Pulmonary artery endothelial cell (primary cell): Measurements from ENCODE around the gene SH2D1A. TPM values are rescaled to one million over a fixed set of nuclear protein-coding genes. Genes with fewer than 3 reads are reported as not detected.
"Not testable (repeated sequence)": the region's sequence is repeated elsewhere in the genome, so short reads cannot be mapped to it uniquely, and the experiment has no call there.

Source experiments
- DNase-seq: peaks from one replicate; pipeline ENCODE4 v3.0.0-alpha.2; 2011; ENCODE audit warnings: low read depth, low spot score
- total RNA-seq: library from RNA; depleted of rRNA; stranded (reverse); fragments of >200 nt; gene quantifications from 2 replicates; pipeline ENCODE4 v1.2.3, GENCODE V29; 2014

SH2D1A gene
- total RNA-seq, 1 donor from 2014 or later = not detected

DNA sequence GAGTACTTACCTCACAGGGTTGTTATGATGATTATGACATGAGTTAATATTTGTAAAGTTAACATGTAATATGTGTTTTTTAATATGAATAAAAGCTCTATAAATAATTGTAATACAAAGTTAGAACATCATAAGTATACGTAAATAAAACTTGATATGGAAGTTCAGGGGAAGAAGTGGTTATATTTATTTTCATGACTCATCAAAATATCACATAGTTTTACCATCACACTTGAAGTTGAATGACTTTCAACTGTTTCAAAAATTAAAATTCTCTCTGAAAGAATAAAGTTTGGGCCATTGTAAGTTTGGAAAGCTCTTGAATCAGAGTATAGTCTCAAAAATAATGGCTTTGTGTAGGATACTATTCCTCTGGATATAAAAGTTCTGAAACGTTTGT is 8.3 kb downstream of the SH2D1A start:
- no peak for DNase-seq

DNA sequence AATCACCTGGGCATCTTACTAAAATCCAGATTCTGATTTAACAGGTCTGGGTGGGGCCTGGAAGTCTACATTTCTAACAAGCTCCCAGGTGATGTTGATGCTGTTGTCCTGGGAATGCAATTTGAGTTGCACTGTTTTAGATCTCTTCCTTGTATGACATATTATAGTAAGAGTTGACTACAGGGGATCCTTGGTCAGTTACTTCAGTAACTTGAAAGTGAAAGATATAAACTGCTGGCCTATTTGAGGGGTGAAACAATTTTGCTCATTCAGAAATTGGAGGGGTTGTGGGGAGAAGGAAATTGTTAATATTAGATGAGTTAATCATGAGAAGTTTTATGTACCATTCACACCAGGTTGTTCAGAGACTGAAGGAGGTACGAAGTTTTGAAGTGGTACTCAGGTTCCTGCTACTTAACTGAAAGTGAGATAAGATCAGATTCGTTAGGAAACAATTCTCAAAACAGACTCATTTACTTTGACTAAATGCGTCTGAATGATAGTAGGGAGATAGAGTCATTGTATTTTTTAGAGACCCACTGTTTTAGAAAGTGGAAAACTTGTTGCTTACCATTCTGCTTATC is 12.5 kb downstream of the SH2D1A start:
- no peak for DNase-seq

DNA sequence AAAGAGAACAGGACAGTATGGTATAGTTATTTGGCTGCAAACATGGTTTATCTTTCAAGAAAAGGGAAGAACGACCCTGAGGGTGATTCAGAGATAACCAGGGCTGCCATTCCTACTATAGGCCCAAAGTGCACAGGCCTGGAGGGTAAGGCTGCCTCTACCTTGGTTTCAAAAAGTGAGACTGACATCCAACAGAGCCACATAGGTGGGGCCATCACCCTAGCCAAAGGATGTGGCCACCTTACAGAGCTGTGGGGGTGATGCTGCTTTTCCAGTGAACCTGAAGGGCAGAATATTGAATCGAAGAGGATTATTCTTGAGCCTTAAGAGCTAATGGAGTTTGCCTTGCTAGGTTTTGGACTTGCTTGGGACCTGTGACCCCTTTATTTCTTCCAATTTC is 15.7 kb downstream of the SH2D1A start:
- no peak for DNase-seq

DNA sequence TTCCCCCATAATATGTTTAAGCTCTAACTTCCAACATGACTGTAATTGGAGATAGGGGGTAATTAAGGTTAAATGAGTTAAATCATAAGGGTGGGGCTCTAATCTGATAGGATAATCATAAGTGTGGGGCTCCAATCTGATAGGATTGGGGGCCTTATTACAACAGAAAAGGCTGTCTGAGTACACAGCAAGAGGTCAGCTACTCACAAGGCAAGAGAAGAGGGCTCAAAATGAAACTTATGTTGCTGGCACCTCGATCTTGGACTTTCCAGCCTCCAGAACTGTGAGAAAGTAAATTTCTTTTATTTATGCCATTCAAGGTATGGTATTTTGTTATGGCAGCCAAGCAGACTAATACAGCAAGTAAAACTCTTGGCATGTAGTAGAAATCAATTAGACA is 16.4 kb downstream of the SH2D1A start:
- no peak for DNase-seq

DNA sequence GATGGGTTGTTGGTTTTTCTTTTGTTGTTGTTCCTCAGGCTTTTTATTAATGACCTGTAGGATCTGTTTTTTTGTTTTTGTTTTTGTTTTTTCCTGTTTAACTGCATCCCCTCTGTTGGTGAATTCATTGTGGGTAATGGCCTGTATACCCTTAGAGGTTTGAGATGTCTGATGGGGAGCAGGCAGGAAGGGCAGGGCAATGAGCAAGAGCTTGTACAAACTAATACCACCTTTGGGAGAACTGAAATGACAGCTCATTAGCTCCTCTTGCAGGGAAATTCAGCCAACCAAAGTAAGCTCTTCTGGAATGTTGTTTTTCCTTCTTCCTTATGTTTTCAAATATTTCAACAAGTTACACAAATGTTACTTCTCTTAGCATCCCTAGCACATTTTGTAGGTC is 23.4 kb downstream of the SH2D1A start:
- DNase-seq = no peak

DNA sequence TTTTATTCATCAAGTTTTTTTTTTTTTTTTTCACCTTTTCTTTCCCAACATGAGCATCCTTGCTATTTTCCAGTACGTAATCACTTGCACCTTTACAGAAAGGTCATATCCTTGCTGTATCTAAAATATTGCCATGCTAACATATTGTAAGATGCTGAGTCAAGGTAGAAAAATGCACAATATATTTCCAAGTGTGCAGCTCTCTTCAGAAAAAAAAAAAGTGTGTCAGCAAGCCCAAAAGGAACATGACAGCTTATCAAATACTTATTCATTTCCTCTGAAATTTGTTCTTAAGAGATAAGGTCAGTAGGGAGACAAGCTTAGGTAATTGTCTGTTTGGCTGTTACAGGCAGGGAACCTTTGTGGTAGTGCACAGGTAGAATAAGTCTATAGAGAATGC is 27.0 kb downstream of the SH2D1A start:
- no peak for DNase-seq

DNA sequence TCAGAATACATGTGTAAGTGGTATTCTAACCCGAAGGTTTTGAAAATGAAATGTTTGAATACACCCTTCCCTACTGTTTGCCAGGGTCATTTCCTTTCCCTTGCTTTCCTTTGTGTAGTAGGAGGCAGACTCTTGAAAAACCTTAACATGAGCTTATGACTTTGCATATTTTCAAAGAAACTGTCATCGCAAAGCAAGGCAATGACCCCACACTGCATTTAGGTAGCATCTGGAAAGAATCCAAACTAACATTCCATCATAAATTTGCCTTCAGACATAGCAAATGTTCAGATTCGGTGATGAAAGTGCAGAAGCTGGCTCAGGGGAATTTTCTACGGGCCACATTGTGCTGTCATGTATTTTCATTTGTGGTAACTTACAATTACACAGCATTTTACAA is 32.3 kb downstream of the SH2D1A start:
- DNase-seq = no peak

DNA sequence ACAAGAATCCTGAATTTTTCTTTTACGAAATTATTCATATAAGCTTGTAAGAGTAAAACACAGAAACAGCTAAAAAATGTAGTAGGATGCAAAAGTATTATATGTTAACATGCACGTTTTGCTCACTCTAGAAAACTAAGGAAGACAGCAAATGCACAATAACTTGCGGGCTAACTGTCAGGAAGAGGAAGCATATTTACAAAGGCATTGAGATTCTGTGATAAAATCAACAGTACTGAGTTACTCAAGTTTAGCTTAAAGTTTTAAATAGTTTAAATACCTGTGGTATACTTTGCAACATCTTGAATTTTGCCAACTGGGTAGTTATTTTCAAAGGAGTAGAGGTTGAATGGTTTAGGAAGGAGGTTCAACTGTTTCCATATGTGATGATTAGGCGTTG is 37.0 kb downstream of the SH2D1A start:
- no peak for DNase-seq

DNA sequence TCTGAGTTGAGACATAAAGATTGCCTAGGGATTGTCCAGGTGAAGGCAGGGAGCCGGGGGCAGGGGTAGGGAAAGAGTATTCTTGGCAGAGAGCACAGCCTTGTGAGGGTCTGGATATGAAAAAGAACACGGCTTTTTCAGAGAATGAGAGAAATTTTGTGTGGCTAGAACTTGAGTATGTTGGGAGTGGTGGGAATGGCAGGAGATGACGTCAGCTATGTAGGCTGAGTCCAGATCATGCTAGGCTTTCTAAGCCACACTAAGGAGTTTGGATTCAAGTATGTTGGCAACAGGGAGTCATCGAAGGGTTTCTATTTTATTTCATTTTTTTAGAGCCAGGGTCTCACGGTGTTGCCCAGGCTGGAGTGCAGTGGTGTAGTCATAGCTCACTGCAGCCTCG is 40.0 kb downstream of the SH2D1A start:
- no peak for DNase-seq

DNA sequence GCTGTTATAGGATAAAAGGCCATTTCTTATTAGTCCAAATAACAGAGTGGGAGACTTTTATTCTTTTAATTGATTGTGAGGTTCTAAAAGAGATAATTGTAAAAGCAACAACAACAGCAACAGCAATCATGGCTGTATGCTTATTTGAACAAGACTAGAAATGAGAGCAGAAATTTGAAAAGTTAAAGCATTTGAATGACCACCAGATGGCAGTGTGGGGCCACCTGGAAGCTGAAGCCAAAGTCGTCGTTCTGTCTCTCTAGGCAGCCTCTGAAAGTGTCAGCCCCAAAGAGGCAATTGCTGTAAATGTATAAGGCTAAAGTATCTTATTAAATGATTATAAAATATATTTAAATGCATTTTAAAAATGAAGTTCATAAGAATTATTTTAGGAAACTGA is 42.2 kb downstream of the SH2D1A start:
- peak; percentile 7 for DNase-seq

DNA sequence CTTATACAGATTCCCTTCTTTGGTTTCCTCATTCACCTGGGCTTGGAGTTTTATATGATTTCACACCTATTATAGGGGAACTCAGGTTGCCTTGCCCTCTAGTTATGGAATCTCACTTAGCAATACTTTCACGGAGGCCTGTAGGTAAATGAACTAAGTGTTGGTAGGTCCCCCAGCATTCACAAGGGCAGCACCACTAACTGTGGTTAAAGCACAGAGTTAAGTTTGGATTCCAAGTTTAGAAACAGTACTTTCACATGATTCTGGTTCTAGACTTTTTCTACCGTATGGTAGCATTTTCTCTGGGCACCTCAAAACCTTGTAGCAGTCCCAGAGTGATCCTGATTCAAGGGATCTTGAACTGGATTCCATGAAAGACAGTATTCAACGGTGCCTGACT is 46.4 kb downstream of the SH2D1A start:
- no peak for DNase-seq

DNA sequence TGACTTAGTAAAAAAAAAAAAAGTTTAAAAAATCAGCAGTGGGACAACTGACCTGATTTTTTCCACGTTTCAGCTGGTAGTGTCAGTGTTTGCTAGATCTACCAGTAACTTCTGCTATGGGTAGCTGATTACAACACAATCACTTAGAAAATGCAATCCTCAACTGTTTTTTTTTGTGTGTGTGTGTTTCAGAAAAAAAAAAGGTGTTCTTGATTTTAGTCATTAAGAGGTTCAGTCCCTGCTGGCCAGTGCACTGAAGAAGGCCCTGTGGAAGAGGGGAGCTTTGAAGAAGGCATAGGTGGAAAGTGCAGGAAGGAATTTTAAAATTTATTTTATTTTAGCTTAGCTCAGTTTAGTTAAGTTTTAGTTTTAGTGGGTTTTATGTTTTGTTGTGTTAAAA is 46.9 kb downstream of the SH2D1A start:
- no peak for DNase-seq

DNA sequence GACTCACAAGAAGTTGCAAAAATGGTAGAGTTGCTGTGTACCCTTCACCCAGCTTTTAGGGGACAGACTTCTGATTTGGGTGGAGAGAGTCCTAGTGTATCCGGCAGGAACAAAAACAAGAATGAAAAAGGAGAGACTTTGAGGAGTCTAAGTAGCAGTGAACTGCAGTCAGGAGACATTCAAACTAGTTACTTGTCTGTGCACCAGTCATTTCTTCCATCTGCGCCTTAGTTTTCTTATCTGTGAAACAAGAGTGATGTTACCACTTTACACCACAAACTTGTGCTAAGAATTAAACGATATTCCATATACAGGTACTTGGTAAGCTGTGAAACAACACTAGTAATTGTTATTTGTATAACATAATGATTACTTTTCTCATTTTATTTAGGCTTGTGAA is 47.3 kb downstream of the SH2D1A start:
- no peak for DNase-seq

DNA sequence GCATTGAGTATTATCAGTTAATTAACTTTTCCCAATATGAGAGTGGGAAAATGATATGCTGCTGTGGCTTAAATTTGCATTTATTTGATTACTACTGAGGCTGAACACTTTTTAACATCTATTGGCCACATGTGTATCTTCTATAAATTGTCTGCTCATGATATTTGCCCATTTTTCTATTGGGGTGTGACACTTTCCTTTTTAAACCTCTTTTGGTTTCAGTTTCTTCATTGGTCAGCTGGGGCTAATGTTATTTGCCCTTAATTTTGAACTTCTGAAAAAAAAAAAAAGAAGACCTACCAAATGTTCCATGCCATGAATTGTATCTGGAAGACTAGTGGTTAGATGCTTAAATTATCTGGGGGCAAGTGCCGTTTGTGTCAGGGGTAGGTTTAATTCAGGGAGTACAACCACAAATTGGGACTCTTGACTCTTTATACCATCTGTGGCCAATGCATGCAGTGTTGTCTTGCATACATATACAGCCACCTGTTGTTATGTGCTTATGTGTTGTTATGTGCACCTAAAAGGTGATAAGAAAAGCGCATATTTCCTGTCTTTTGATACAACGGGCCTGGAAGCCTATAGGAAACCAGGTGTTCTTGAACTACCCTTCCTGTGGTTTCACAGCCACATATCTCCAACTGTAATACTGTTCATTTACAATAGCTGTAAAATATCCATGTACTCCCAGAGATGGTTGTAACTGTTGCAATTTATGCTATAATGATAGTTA is 49.0 kb downstream of the SH2D1A start:
- DNase-seq = no peak

DNA sequence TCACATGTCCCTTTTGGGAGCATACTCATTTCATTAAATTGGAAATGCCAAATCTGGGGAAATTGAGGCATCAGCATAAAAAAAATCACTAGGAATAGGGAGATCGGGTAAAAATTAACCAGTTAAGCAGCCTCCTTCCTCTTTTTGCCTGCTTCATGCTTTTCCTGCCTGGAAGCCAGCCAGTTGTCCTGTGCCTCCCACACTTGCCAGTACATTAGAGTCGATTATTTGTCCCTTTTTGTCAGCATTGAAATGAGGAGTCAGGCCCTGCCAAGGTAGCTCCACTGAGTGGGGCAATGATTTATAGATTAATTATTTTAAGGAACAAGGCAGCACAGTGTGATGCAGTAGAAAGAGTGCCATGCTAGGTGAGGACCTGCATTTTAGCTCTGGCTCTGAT is 55.3 kb downstream of the SH2D1A start:
- no peak for DNase-seq

DNA sequence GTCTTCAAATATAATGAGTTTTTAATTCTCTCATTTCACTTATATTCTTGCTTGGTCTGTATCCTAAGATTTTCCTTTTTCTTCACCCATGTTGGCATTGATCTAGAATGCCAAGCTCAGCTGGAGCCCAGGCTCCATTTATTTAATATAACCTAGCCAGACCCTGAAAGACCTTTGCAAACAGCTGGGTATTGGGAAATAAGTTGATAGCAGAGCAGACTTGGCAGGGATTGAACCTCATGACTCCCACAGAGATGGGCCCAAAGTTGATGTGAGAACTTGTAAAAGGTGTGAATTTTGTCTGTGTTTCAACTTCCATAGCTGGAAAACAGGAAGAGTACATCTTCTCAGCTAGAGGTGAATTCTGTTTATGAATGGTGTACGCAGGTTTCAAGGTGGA is 59.5 kb downstream of the SH2D1A start:
- DNase-seq = no peak

DNA sequence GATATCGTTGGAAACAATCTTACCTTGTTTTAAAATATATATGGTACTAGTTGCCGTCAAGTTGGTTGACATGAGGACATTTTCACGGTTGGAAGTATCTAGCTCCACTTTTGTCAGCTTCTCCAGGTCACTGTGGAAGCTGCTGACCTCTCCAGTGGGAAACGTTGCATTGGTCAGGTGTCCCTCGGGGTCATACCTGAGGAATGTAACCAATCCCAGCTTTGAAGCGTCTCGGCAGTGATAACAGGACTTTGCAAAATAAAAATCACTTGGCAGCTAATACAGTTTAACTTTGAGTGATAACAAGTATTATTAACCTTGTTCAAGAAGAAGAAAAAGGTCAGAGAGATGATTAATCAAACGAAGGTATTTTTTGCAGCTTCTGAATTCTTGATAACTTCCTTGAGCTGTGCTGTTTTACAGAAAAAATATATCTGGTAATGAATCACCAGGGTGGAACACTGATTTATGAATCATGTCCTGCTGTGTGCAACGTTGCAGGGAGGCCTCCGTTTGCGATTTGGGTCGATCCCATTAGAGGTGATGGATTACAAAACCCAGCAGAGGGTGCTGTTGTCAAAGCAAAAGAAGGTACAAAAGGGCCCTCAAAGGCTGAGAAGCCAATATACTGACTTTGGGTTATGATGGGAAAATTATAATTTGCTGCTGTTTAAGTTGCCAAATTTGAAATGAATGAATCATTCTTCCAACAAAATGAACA is 60.1 kb downstream of the SH2D1A start:
- DNase-seq = peak; percentile 39

DNA sequence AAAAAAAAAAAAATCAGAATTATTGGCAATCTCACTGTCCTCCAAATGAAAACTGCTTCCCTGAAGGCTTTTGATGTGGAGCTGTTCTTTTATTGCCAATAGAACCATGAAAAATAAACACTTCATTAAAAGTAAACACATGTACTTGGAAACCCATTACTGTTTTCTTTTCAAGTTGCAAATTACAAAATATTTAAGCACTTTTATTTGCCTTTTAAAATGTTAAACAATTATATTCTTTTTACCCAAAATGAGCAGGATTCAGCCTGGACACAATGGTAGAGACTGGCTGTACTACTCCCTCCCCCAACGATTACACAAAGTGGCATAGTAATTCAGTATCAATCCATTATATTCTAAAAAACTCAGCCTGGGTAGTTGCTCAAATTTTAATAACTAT is 60.9 kb downstream of the SH2D1A start:
- DNase-seq = no peak

DNA sequence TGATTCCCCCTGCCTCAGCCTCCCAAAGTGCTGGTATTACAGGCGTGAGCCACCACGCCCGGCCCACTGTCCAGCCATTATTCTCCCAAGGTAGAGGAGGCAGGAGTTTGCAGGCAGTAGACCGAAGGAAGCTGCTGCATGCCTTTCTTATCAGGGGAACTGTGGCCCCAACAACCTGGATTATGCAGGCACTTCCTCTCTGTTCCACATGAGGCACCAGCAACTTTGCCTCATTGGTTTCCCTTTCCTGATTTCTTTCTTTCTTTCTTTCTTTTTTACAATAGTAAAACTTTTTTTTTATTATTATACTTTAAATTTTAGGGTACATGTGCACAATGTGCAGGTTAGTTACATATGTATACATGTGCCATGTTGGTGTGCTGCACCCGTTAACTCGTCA is 62.0 kb downstream of the SH2D1A start:
- not testable (repeated sequence) for DNase-seq

DNA sequence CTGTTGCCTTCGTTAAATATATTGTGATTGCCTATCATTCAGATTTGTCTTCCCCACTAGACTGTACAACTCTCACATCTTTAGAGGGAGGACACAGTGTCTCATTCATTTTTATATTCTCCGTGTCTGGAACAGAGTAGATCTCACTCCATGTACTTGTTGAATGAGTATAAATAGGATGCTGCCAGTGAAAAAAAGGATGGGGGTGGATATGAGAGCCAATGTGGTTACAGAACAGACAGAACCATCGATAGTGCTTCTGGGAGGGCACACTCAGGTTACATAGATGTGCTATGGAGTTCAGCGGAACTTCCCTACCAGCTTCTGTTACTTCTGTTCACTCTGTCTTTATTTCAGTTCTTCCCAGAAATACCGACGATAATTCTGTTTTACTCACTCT is 66.9 kb downstream of the SH2D1A start:
- no peak for DNase-seq

DNA sequence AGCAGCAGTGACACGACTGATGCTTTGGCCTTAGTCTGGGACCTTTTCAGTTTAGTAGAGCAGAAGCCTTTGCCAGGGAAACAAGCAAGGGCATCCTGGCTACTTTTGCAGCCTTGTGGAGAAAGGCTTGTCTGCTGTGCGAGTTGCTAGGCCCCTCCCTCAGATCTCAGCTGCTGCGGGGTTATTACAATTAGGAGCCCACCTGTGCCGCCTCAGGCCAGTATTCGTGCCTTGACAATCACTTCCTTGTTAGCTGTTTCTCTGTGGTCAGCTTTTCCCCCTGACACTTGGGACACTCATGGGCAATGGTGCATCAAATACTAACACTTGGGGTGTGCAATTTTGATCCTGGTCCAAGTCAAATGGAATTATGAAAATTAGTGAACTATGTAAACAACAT is 67.9 kb downstream of the SH2D1A start:
- no peak for DNase-seq

DNA sequence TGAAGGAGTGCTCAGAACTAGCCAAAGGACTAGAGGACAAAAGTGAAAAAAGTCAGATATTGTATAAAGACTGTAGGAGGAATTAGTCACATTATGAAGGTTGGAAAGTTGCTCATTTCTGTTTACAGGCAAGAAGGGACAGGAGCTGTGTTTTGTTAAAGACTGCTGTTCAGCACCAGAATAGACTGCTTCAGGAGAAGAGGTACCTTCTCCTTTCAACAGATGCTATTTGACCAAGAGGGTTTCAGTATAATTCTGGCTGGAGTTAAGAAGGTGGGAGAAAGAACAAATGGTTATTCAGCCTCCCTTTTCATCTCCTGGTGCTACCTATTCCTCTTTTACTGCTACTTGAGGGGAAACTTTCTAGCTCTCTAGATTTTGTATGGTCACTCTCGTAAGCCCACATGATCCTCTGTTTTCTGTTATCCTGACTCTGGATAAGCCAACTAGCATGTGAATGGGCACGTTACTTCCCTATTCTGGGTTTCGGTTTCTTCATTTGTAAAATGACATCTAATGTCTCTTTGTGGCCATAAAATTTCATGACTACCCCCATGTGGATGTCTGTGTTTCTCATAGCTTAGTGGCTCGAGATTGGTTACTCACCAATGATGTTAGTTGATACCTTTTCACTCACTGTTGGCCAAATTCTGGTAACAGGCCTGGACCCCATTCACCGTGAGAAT is 68.9 kb downstream of the SH2D1A start:
- no peak for DNase-seq
